ENCODE results near the gene ANKS6. TPM values are rescaled to one million over a fixed set of nuclear protein-coding genes. Genes with fewer than 3 reads are reported as not detected.
A peak's percentile ranks its signal among the peaks of the same experiment; 100 is the strongest.

ANKS6 gene
- total and polyA plus RNA-seq, 11 donors: 1.9 to 8.0 (median 3.7) TPM

- H3K36me3 ChIP-seq: peaks cover 0 to 48% (median 28%) of the 10 kb centered on the region in 9 donors
- no peaks in the 10 kb centered on the region for H3K9me3 ChIP-seq
- no peaks in the 10 kb centered on the region for H3K4me1 ChIP-seq
- H3K27ac ChIP-seq: no peak overlapping the region
- intact Hi-C loops (cut with DNase I): loop anchor here in 2 of 10 donors (5.0 to 10.0 kb wide), 2 partner anchors 456 to 569 kb away; no protein-coding TSS in a partner anchor
- no peak overlapping the region for H3K4me3 ChIP-seq
- no peaks in the 10 kb centered on the region for H3K27me3 ChIP-seq
- TF ChIP-seq, protein P1, sequence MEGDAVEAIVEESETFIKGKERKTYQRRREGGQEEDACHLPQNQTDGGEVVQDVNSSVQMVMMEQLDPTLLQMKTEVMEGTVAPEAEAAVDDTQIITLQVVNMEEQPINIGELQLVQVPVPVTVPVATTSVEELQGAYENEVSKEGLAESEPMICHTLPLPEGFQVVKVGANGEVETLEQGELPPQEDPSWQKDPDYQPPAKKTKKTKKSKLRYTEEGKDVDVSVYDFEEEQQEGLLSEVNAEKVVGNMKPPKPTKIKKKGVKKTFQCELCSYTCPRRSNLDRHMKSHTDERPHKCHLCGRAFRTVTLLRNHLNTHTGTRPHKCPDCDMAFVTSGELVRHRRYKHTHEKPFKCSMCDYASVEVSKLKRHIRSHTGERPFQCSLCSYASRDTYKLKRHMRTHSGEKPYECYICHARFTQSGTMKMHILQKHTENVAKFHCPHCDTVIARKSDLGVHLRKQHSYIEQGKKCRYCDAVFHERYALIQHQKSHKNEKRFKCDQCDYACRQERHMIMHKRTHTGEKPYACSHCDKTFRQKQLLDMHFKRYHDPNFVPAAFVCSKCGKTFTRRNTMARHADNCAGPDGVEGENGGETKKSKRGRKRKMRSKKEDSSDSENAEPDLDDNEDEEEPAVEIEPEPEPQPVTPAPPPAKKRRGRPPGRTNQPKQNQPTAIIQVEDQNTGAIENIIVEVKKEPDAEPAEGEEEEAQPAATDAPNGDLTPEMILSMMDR (IDR thresholded peaks at IDR 0.05): no peak
- no peak for TF ChIP-seq POLR2A (IDR thresholded peaks at IDR 0.05)
- DNase-seq (no peak), ATAC-seq (no peak)
- WGBS, 4 donors: 92 to 95% (median 93%) methylated on average over 8 to 15 of the region's 15 CpGs
Observed at GRCh38 chr9:98773721-98774120, 22.6 kb downstream of the ANKS6 start.

DNA sequence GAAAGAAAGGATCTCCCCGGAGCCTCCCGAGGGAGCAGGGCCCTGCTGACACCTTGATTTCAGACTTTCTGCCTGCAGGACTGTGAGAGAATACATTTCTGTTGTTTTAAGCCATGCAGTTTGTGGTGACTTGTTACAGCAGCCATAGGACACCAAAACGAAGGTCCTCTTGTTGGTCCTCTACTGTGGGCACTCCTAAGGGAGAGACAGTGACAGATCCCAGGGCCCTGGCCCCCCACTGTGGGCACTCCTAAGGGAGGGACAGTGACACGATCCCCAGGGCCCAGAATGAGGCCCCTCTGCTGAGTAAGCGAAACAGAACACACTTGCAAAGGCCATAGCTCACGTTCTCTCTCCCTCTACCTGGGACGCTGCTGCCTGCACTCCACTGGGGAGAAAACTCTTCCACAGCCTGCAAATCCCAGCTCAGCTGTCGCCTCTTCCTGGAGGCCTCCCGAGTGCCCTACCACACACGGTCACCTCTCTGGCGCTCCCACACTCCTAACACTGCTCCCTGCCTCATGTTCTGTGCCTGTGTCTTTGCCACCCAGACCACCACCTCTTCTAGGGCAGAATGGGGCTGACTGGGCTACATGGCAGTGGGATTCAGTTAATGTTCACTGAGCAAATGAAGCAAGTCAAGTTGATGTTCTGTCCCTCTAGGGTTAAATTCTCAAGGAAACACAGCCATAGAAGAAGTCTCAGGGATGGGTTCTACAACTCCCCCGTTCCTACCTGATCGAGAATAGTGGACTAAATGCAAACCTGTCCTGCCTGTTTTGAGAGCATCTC is 23.8 kb downstream of the ANKS6 start:
- Histone ChIP-seq H3K27ac (no peak overlapping the region), H3K36me3 (peaks cover 0 to 58% (median 34%) of the 10 kb centered on the region in 9 donors), H3K27me3 (no peaks in the 10 kb centered on the region), H3K9me3 (no peaks in the 10 kb centered on the region), H3K4me3 (no peak overlapping the region), H3K4me1 (no peaks in the 10 kb centered on the region)
- intact Hi-C loops (cut with DNase I): loop anchor here in 2 of 10 donors (5.0 to 10.0 kb wide), 2 partner anchors 455 to 568 kb away; no protein-coding TSS in a partner anchor
- TF ChIP-seq, protein P1 (IDR thresholded peaks at IDR 0.05): no peak
- TF ChIP-seq POLR2A (IDR thresholded peaks at IDR 0.05): no peak
- WGBS, 4 donors: 87 to 91% (median 91%) methylated on average over 13 of the region's 13 CpGs
- no peak for DNase-seq
- no peak for ATAC-seq

DNA sequence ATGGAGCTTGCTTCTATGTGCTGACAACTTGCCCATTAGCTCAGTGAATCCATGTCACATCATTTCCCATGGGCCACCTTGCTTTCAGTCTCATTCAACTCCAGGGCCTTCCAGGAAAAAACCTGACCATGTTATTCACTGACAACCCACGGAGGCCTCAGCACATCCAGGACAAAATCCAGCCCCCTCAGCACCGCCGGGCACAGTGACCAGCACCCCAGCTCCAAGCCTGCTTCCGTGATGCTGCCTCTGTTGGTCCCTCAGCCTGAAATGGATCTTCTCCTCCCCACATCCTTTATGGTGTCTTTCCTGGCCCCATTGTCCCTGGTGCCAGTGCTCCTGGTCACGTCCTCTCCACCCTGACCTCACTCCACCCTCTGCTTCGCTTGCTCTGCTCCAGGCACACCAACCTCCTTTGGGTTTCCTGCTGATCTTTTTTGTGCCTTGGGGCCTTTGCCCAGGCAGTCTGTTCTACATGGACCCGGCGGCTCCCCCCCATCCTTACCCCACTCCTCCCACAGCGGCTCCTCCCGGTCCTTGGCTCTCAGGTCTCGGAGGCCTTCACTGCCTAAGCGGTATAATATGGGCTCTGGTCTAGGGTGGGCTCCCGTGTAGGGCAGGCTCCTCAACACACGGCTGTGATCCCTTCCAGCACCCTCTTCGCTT is 25.0 kb downstream of the ANKS6 start:
- 93 to 96% (median 95%) methylated on average over 15 of the region's 15 CpGs for WGBS, 4 donors
- Histone ChIP-seq H3K36me3 (peaks cover 0 to 67% (median 44%) of the 10 kb centered on the region in 9 donors), H3K4me1 (no peaks in the 10 kb centered on the region), H3K27me3 (no peaks in the 10 kb centered on the region), H3K4me3 (no peak overlapping the region), H3K9me3 (no peaks in the 10 kb centered on the region), H3K27ac (no peak overlapping the region)
- ATAC-seq: peak in 1 of 4 donors; percentile 24
- DNase-seq: no peak
- TF ChIP-seq, protein P1 (IDR thresholded peaks at IDR 0.05): no peak
- TF ChIP-seq POLR2A (IDR thresholded peaks at IDR 0.05): no peak
- intact Hi-C loops (cut with DNase I): loop anchor here in 2 of 10 donors (5.0 to 10.0 kb wide), 2 partner anchors 454 to 567 kb away; no protein-coding TSS in a partner anchor

GRCh38 chr9:98770717-98771116 is 25.6 kb downstream of the ANKS6 start:
- ATAC-seq: no peak
- peaks cover 0 to 67% (median 44%) of the 10 kb centered on the region in 9 donors for H3K36me3 ChIP-seq
- no peaks in the 10 kb centered on the region for H3K4me1 ChIP-seq
- TF ChIP-seq, protein P1 (IDR thresholded peaks at IDR 0.05): no peak
- TF ChIP-seq POLR2A (IDR thresholded peaks at IDR 0.05): no peak
- DNase-seq: no peak
- intact Hi-C loops (cut with DNase I): loop anchor here in 2 of 10 donors (5.0 to 10.0 kb wide), 2 partner anchors 453 to 566 kb away; no protein-coding TSS in a partner anchor
- H3K27ac ChIP-seq: no peak overlapping the region
- WGBS, 4 donors: 93 to 97% (median 96%) methylated on average over 8 to 10 of the region's 10 CpGs
- H3K4me3 ChIP-seq: no peak overlapping the region
- no peaks in the 10 kb centered on the region for H3K27me3 ChIP-seq
- no peaks in the 10 kb centered on the region for H3K9me3 ChIP-seq
